T-helper 2 cell treated with Interferon-gamma antibody and Interleukin-4, amounts not matched to agents 5 μg/mL and 100 μg/mL, for 36 hours (primary cell): ENCODE measurements around the gene IGF2BP3.

Experiments
- DNase-seq: peaks from one replicate; pipeline ENCODE4 v3.0.0; 2021; ENCODE audit warnings: low spot score
- H3K27ac Mint-ChIP-seq: one replicate; pipeline ENCODE4 v1.8.0; 2021; ENCODE audit warnings: mild to moderate bottlenecking, mixed read lengths
- H3K27me3 Mint-ChIP-seq: one replicate; pipeline ENCODE4 v1.8.0; 2021; ENCODE audit warnings: low read depth, mixed read lengths
- H3K36me3 Mint-ChIP-seq: one replicate; pipeline ENCODE4 v1.8.0; 2021; ENCODE audit warnings: low read depth, mixed read lengths
- H3K4me1 Mint-ChIP-seq: one replicate; pipeline ENCODE4 v1.8.0; 2021; ENCODE audit warnings: low read depth, mixed read lengths
- H3K4me3 Mint-ChIP-seq: one replicate; pipeline ENCODE4 v1.8.0; 2022; ENCODE audit warnings: mild to moderate bottlenecking, moderate library complexity, mixed read lengths
- H3K9me3 Mint-ChIP-seq: one replicate; pipeline ENCODE4 v1.8.0; 2021; ENCODE audit warnings: mixed read lengths

IGF2BP3 gene

GRCh38 chr7:23343806-23344475 is 126.3 kb downstream of the IGF2BP3 start:
- no peaks in the 10 kb centered on the region for H3K27me3 Mint-ChIP-seq
- H3K27ac Mint-ChIP-seq = no peak overlapping the region
- no peak overlapping the region for H3K4me3 Mint-ChIP-seq
- peaks cover 33% of the 10 kb centered on the region for H3K36me3 Mint-ChIP-seq
- H3K4me1 Mint-ChIP-seq = peaks cover 25% of the 10 kb centered on the region
- H3K9me3 Mint-ChIP-seq = no peaks in the 10 kb centered on the region
- DNase-seq = no peak

GRCh38 chr7:23343102-23343501 is 127.2 kb downstream of the IGF2BP3 start:
- no peak overlapping the region for H3K4me3 Mint-ChIP-seq
- no peak overlapping the region for H3K27ac Mint-ChIP-seq
- no peaks in the 10 kb centered on the region for H3K27me3 Mint-ChIP-seq
- no peaks in the 10 kb centered on the region for H3K9me3 Mint-ChIP-seq
- DNase-seq = no peak
- peaks cover 24% of the 10 kb centered on the region for H3K4me1 Mint-ChIP-seq
- peaks cover 35% of the 10 kb centered on the region for H3K36me3 Mint-ChIP-seq

GRCh38 chr7:23341846-23342598 is 128.3 kb downstream of the IGF2BP3 start:
- Mint-ChIP-seq H3K36me3 (peaks cover 37% of the 10 kb centered on the region), H3K4me3 (no peak overlapping the region), H3K27ac (no peak overlapping the region), H3K9me3 (no peaks in the 10 kb centered on the region), H3K27me3 (no peaks in the 10 kb centered on the region), H3K4me1 (peaks cover 13% of the 10 kb centered on the region)
- no peak for DNase-seq

- Mint-ChIP-seq H3K27me3 (no peaks in the 10 kb centered on the region), H3K4me1 (peaks cover 3% of the 10 kb centered on the region), H3K36me3 (peaks cover 35% of the 10 kb centered on the region), H3K9me3 (no peaks in the 10 kb centered on the region), H3K27ac (no peak overlapping the region), H3K4me3 (no peak overlapping the region)
- no peak for DNase-seq
Measured at GRCh38 chr7:23338863-23339262, 131.4 kb downstream of the IGF2BP3 start.

GRCh38 chr7:23338439-23338838 is 131.9 kb downstream of the IGF2BP3 start:
- Mint-ChIP-seq H3K36me3 (peaks cover 31% of the 10 kb centered on the region), H3K4me3 (no peak overlapping the region), H3K27me3 (no peaks in the 10 kb centered on the region), H3K4me1 (no peaks in the 10 kb centered on the region), H3K27ac (no peak overlapping the region), H3K9me3 (no peaks in the 10 kb centered on the region)
- no peak for DNase-seq

GRCh38 chr7:23337374-23337773 is 132.9 kb downstream of the IGF2BP3 start:
- H3K36me3 Mint-ChIP-seq = peaks cover 30% of the 10 kb centered on the region
- no peak overlapping the region for H3K4me3 Mint-ChIP-seq
- no peak for DNase-seq
- H3K27me3 Mint-ChIP-seq = no peaks in the 10 kb centered on the region
- no peaks in the 10 kb centered on the region for H3K9me3 Mint-ChIP-seq
- H3K4me1 Mint-ChIP-seq = no peaks in the 10 kb centered on the region
- H3K27ac Mint-ChIP-seq = no peak overlapping the region

GRCh38 chr7:23336799-23337283 is 133.4 kb downstream of the IGF2BP3 start:
- no peak for DNase-seq
- Mint-ChIP-seq H3K9me3 (no peaks in the 10 kb centered on the region), H3K36me3 (peaks cover 30% of the 10 kb centered on the region), H3K4me1 (no peaks in the 10 kb centered on the region), H3K4me3 (no peak overlapping the region), H3K27me3 (no peaks in the 10 kb centered on the region), H3K27ac (no peak overlapping the region)

- Mint-ChIP-seq H3K27ac (no peak overlapping the region), H3K9me3 (no peaks in the 10 kb centered on the region), H3K36me3 (peaks cover 29% of the 10 kb centered on the region), H3K4me1 (no peaks in the 10 kb centered on the region), H3K4me3 (no peak overlapping the region), H3K27me3 (no peaks in the 10 kb centered on the region)
- DNase-seq = no peak
Measured at GRCh38 chr7:23336086-23336485, 134.2 kb downstream of the IGF2BP3 start.

GRCh38 chr7:23335621-23336020 is 134.7 kb downstream of the IGF2BP3 start:
- no peak for DNase-seq
- Mint-ChIP-seq H3K4me1 (no peaks in the 10 kb centered on the region), H3K9me3 (no peaks in the 10 kb centered on the region), H3K4me3 (no peak overlapping the region), H3K27ac (no peak overlapping the region), H3K27me3 (no peaks in the 10 kb centered on the region), H3K36me3 (peaks cover 28% of the 10 kb centered on the region)

GRCh38 chr7:23335136-23335535 is 135.2 kb downstream of the IGF2BP3 start:
- Mint-ChIP-seq H3K4me3 (no peak overlapping the region), H3K4me1 (no peaks in the 10 kb centered on the region), H3K27ac (no peak overlapping the region), H3K36me3 (peaks cover 27% of the 10 kb centered on the region), H3K27me3 (no peaks in the 10 kb centered on the region), H3K9me3 (no peaks in the 10 kb centered on the region)
- DNase-seq = no peak

GRCh38 chr7:23334482-23335056 is 135.7 kb downstream of the IGF2BP3 start:
- Mint-ChIP-seq H3K36me3 (peaks cover 25% of the 10 kb centered on the region), H3K4me3 (no peak overlapping the region), H3K4me1 (no peaks in the 10 kb centered on the region), H3K27me3 (no peaks in the 10 kb centered on the region), H3K27ac (no peak overlapping the region), H3K9me3 (no peaks in the 10 kb centered on the region)
- DNase-seq = no peak

GRCh38 chr7:23333671-23334246 is 136.5 kb downstream of the IGF2BP3 start:
- H3K27ac Mint-ChIP-seq = no peak overlapping the region
- H3K9me3 Mint-ChIP-seq = no peaks in the 10 kb centered on the region
- no peaks in the 10 kb centered on the region for H3K4me1 Mint-ChIP-seq
- no peak overlapping the region for H3K4me3 Mint-ChIP-seq
- no peak for DNase-seq
- no peaks in the 10 kb centered on the region for H3K27me3 Mint-ChIP-seq
- peaks cover 23% of the 10 kb centered on the region for H3K36me3 Mint-ChIP-seq

GRCh38 chr7:23332910-23333612 is 137.2 kb downstream of the IGF2BP3 start:
- no peak for DNase-seq
- Mint-ChIP-seq H3K27me3 (no peaks in the 10 kb centered on the region), H3K4me1 (no peaks in the 10 kb centered on the region), H3K27ac (no peak overlapping the region), H3K4me3 (no peak overlapping the region), H3K36me3 (peaks cover 26% of the 10 kb centered on the region), H3K9me3 (no peaks in the 10 kb centered on the region)
